PC-9 (cell line): ENCODE results near the gene CALCR.

Source experiments
- CTCF ChIP-seq: fragments of 200-600 bp; sonication (generic); conservative IDR thresholded peaks from 2 replicates; pipeline ENCODE4 v1.6.1; 2017; ENCODE audit warnings: mixed run types, antibody characterized with exemption, mild to moderate bottlenecking, moderate library complexity
- EZH2 ChIP-seq: fragments of 200-600 bp; sonication (generic); IDR thresholded peaks from 2 replicates; pipeline ENCODE4 v1.8.0; 2017; ENCODE audit warnings: antibody characterized with exemption, low read depth

GRCh38 chr7:93430917-93431588, 143.5 kb downstream of the CALCR start:
- TF ChIP-seq CTCF (no peak), EZH2 (no peak)
